ENCODE measurements around the gene CACNB4.

- TF ChIP-seq CTCF (conservative IDR thresholded peaks at IDR 0.05 in 1 of 2, IDR thresholded peaks at IDR 0.05 in 1 of 2; ENCODE audit: extremely low read depth in 1 of 2, insufficient read depth in 1 of 2, low read depth in 1 of 2, low read length in 2 of 2) (no peak), EZH2 (IDR thresholded peaks at IDR 0.05; ENCODE audit: borderline replicate concordance, low read length) (no peak)
These were observed 229.6 kb downstream of the CACNB4 start for GRCh38 chr2:151869291-151869690.

All from mammary epithelial cell (primary cell).